ENCODE results near the gene GPR183.

DNA sequence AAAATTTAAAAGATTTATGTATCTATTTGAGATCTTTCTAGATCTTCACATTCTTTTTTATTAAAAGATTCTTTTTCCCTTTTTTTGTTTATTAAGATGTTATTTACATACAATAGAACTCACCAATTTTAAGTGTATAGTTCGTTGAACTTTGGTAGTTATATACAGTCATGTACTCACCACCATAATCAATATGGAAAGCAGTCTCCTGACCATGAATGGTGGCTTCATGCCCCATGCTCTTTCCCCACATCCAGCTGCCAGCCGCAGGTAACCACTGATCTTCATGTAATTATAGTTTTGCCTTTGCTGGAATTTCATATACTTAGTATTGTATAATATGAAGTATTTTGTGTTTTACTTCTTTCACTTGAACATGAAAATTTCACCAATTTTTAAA lies 20.6 kb upstream of the GPR183 start:
- TF ChIP-seq ZNF274 (IDR thresholded peaks at IDR 0.05; ENCODE audit: low read depth, low read length) = no peak
- no peak for TF ChIP-seq EZH2phosphoT487 (IDR thresholded peaks at IDR 0.05; ENCODE audit: borderline replicate concordance)
- TF ChIP-seq, protein P1, sequence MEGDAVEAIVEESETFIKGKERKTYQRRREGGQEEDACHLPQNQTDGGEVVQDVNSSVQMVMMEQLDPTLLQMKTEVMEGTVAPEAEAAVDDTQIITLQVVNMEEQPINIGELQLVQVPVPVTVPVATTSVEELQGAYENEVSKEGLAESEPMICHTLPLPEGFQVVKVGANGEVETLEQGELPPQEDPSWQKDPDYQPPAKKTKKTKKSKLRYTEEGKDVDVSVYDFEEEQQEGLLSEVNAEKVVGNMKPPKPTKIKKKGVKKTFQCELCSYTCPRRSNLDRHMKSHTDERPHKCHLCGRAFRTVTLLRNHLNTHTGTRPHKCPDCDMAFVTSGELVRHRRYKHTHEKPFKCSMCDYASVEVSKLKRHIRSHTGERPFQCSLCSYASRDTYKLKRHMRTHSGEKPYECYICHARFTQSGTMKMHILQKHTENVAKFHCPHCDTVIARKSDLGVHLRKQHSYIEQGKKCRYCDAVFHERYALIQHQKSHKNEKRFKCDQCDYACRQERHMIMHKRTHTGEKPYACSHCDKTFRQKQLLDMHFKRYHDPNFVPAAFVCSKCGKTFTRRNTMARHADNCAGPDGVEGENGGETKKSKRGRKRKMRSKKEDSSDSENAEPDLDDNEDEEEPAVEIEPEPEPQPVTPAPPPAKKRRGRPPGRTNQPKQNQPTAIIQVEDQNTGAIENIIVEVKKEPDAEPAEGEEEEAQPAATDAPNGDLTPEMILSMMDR (IDR thresholded peaks at IDR 0.05 in 2 of 3, conservative IDR thresholded peaks at IDR 0.05 in 1 of 3; ENCODE audit: borderline replicate concordance in 1 of 3, insufficient read depth in 1 of 3, low read depth in 2 of 3, low read length in 2 of 3) = no peak
- TF ChIP-seq, protein P2, sequence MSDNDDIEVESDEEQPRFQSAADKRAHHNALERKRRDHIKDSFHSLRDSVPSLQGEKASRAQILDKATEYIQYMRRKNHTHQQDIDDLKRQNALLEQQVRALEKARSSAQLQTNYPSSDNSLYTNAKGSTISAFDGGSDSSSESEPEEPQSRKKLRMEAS (IDR thresholded peaks at IDR 0.05) = no peak
- TF ChIP-seq, protein P3, sequence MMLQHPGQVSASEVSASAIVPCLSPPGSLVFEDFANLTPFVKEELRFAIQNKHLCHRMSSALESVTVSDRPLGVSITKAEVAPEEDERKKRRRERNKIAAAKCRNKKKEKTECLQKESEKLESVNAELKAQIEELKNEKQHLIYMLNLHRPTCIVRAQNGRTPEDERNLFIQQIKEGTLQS (IDR thresholded peaks at IDR 0.05) = no peak
- no peak for TF ChIP-seq POLR2AphosphoS5 (IDR thresholded peaks at IDR 0.05; ENCODE audit: low read depth, low read length)
- no peak for TF ChIP-seq POLR2A (IDR thresholded peaks at IDR 0.05; ENCODE audit: borderline replicate concordance, extremely low read depth, insufficient read depth, insufficient read length)
- TF ChIP-seq, protein P4, sequence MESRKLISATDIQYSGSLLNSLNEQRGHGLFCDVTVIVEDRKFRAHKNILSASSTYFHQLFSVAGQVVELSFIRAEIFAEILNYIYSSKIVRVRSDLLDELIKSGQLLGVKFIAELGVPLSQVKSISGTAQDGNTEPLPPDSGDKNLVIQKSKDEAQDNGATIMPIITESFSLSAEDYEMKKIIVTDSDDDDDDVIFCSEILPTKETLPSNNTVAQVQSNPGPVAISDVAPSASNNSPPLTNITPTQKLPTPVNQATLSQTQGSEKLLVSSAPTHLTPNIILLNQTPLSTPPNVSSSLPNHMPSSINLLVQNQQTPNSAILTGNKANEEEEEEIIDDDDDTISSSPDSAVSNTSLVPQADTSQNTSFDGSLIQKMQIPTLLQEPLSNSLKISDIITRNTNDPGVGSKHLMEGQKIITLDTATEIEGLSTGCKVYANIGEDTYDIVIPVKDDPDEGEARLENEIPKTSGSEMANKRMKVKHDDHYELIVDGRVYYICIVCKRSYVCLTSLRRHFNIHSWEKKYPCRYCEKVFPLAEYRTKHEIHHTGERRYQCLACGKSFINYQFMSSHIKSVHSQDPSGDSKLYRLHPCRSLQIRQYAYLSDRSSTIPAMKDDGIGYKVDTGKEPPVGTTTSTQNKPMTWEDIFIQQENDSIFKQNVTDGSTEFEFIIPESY (IDR thresholded peaks at IDR 0.05; ENCODE audit: extremely low read depth, insufficient replicate concordance, low read length) = no peak
- TF ChIP-seq, protein P5, sequence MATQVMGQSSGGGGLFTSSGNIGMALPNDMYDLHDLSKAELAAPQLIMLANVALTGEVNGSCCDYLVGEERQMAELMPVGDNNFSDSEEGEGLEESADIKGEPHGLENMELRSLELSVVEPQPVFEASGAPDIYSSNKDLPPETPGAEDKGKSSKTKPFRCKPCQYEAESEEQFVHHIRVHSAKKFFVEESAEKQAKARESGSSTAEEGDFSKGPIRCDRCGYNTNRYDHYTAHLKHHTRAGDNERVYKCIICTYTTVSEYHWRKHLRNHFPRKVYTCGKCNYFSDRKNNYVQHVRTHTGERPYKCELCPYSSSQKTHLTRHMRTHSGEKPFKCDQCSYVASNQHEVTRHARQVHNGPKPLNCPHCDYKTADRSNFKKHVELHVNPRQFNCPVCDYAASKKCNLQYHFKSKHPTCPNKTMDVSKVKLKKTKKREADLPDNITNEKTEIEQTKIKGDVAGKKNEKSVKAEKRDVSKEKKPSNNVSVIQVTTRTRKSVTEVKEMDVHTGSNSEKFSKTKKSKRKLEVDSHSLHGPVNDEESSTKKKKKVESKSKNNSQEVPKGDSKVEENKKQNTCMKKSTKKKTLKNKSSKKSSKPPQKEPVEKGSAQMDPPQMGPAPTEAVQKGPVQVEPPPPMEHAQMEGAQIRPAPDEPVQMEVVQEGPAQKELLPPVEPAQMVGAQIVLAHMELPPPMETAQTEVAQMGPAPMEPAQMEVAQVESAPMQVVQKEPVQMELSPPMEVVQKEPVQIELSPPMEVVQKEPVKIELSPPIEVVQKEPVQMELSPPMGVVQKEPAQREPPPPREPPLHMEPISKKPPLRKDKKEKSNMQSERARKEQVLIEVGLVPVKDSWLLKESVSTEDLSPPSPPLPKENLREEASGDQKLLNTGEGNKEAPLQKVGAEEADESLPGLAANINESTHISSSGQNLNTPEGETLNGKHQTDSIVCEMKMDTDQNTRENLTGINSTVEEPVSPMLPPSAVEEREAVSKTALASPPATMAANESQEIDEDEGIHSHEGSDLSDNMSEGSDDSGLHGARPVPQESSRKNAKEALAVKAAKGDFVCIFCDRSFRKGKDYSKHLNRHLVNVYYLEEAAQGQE (IDR thresholded peaks at IDR 0.05; ENCODE audit: low read depth) = no peak
- no peak for TF ChIP-seq SIN3A (IDR thresholded peaks at IDR 0.05; ENCODE audit: low read depth)

Data from HCT116 (cell line).